Middle frontal gyrus (tissue), 1 donor: ENCODE results near the gene LMTK3.
"Not testable (repeated sequence)": the region's sequence is repeated elsewhere in the genome, so short reads cannot be mapped to it uniquely, and the experiment has no call there.

Experiments
- DNase-seq: peaks from one replicate; pipeline ENCODE4 v3.0.0-alpha.2; 2015; ENCODE audit warnings: low spot score; ENCODE audit errors: extremely low spot score

The LMTK3 gene

DNA sequence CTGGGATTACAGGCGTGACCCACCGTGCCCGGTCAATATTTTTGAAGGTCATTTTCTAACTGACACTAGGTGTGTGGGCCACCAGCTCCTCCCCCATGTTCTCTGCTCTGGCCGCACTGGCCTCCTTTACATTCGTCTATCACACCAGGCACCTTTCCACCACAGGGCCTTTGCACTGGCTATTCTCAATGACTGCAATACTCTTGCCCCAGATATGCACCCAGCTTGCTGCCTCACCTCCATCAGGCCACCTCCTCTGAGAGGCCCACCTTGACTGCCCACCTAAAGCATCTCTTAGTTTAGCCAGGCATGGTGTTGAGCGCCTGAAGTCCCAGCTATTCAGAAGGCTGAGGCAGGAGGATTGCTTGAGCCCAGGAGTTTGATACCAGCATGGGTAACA lies 30.2 kb upstream of the LMTK3 start:
- DNase-seq: no peak

- no peak for DNase-seq
Measured at GRCh38 chr19:48540110-48540509, 28.5 kb upstream of the LMTK3 start.

- DNase-seq: no peak
Measured at GRCh38 chr19:48539503-48540096, 28.0 kb upstream of the LMTK3 start.

DNA sequence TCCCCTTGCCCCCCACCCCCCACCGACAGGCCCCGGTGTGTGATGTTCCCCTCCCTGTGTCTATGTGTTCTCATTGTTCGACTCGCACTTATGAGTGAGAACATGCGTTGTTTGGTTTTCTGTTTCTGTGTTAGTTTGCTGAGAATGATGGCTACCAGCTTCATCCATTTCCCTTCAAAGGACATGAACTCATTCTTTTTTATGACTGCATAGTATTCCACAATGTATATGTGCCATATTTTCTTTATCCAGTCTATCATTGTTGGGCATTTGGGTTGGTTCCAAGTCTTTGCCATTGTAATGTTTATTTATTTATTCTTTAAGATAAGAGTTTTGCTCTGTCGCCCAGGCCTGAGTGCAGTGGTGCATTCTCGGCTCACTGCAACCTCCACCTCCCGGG lies 26.4 kb upstream of the LMTK3 start:
- DNase-seq: not testable (repeated sequence)

DNA sequence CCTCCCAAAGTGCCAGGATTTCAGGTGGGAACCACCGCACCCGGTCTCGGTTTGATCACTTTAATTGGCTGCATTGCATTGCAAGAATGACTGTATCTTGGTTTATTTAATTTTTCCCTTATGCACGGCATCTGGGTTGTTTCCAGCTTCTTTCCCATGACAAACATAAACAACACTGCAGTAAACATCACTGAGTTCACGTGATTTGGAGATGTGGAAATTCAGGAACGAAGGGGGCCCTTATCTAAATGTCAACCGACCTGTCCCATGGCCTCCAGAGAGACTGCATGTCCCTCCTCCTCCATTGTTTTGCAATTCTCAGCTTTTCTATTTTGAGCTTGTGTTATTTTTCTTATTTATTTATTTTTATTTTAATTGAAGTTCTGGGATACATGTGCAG lies 25.9 kb upstream of the LMTK3 start:
- no peak for DNase-seq

GRCh38 chr19:48533770-48534169 lies 22.1 kb upstream of the LMTK3 start:
- DNase-seq: no peak

GRCh38 chr19:48530770-48531169 lies 19.1 kb upstream of the LMTK3 start:
- DNase-seq: no peak

- no peak for DNase-seq
Measured at GRCh38 chr19:48530066-48530720, 18.6 kb upstream of the LMTK3 start.

GRCh38 chr19:48529156-48529555 lies 17.5 kb upstream of the LMTK3 start:
- no peak for DNase-seq

DNA sequence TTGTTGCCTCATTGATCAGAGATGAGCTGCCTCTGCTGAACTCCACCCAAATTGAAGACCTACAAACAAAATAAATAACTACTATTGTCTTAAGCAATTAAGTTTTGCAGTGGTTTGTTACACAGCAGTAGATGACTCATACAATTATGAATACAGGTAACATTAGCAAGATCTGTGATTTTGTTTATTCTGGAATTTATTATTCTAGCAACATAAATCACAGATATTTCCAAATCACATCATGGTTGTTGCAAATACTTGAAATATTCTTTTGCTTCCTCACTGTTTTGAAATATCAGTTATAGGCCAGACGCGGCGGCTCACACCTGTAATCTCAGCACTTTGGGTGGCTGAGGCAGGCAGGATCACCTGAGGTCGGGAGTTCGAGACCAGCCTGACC lies 13.1 kb upstream of the LMTK3 start:
- no peak for DNase-seq

DNA sequence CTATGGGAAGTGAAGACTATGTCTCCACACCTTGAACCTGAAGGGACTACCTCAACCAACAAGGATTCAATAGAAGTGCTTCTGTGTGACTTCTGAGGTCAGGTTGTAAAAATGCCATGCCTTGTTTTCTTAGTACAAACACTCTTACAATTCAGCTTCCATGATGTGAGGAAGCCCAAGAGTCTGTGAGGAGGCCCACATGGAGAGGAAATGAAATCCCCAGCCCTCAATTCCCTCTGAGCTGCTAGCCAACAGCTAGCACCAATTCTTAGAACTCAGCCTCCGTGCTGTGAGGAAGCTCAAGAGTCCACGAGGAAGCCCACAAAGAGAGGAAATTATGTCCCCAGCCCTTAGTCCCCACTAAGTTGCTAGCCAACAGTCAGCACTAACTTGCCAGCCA lies 12.6 kb upstream of the LMTK3 start:
- no peak for DNase-seq

DNA sequence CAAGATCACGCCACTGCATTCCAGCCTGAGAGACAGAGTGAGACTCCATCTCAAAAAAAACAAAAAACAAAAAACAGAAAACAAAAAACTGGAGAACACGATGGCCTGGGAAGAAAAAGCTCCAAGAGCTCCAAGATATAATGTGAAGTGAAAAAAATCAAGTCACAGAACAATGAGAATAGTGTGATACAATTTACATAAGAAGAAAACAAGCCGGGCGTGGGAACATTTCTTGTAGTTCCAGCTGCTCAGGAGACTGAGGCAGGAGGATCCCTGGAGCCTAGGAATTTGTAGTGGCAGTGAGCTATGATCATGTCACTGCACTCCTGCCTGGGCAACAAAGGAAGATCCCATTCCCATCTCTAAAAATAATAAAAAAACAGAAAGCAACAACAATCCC lies 8.5 kb upstream of the LMTK3 start:
- no peak for DNase-seq

DNA sequence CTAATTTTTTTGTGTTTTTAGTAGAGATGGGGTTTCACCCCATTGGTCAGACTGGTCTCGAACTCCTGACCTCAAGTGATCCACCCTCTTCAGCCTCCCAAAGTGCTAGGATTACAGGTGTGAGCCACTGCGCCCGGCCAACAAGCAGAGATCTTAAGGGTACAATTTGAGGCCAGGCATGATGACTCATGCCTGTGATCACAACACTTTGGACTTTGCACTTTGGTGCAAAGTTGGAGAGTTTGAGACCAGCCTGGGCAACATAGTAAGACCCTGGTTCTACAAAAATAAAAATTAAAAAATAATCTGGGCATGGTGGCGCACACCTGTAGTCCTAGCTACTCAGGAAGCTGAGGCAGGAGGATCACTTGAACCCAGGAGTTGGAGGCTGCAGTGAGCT lies 7.8 kb upstream of the LMTK3 start:
- not testable (repeated sequence) for DNase-seq

DNA sequence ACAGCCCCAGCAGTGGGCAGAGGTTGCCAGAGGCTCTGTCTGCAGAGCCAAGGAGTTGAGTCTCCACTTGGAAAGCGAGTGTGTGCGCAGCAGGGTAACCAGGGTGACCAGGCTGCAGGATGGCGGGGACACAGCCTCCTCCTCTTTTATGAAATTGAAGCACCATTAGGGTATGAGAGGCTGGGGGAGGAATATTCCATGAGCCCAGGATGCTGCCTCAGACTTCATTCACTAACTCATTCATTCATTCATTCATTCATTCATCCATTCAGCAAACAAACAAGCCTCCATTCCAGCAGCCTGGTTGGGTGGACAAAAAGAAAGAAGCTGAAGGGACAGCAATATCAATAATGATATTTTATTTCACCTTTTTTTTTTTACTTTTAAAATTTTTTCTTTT lies 6.6 kb upstream of the LMTK3 start:
- DNase-seq: no peak

DNA sequence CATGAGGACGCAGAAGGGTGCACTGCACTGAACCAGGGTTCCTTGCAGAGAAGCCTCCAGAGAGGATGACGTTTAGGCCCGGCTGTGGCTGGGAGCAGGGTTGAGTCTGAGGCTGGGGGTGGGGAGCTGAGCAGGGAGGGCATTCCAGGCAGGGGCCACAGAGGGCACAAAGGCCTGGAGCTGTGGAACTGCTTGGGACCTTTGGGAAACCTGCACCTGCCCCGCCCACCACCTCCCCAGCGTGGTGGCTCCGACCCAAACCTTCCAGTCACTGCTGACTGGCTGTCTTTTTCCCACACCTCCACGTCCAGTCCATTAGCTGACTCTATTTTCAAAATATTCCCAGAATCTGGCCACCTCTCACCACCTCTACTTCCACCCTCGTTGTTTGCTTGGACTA lies 4.9 kb upstream of the LMTK3 start:
- DNase-seq: no peak

- DNase-seq: no peak
Measured at GRCh38 chr19:48514123-48514458, 2.5 kb upstream of the LMTK3 start.

DNA sequence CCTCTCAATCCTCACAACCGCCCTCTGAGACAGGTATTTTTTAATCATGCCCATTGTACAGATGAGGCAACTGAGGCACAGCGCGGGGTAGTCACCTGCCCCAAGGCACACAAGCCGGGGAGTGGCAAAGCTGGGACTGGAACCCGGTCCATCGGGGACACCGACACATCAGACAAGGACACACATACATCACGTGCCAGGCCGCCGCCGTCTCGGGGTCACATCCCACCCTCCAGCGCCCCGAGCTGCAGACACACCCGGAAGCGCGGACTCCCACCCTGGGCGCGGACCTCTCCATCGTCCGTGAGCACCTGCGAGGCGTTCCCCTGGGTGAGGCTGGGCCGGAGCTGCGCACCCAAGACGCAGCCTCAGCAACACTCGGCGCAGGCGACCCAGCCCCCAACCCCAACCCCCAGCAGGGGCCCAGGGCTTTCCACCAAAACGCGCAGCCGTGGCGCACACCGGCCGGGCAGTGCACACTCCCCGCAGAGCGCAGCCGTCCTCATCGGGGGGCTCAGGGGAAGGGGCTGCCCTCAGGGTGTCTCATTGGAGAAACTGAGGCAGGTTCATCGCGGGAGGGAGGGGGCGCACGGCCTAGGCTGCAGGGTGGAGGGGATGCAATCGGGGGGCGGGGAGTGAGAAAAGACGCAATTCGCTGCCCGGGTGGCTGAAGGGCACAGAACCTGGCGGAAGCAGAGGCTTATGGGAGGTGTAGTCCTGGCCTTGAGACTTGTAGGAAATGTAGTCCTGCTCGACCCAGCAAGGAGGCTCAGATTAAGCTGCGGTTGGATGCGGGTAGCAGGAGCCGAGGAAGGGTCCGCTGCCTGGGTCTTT lies 1.9 kb upstream of the LMTK3 start:
- DNase-seq: peak; percentile 60

- DNase-seq: no peak
Measured at GRCh38 chr19:48512504-48513288, 1.1 kb upstream of the LMTK3 start.

- no peak for DNase-seq
Measured at GRCh38 chr19:48511321-48511731, 309 bp downstream of the LMTK3 start.

GRCh38 chr19:48510421-48511268 lies 990 bp downstream of the LMTK3 start:
- DNase-seq: peak; percentile 69
